KMS-11 (cell line): ENCODE data around the gene PGM3.
"Not testable (repeated sequence)": the region's sequence is repeated elsewhere in the genome, so short reads cannot be mapped to it uniquely, and the experiment has no call there.

Experiments
- H2AFZ ChIP-seq: fragments of 200-600 bp; sonication (generic); 2 replicates; pipeline ENCODE4 v1.6.1; 2016; ENCODE audit warnings: antibody characterized with exemption, mixed run types, low read depth
- H3K27ac ChIP-seq: fragments of 200-600 bp; sonication (generic); 2 replicates; pipeline ENCODE4 v1.6.1; 2016; ENCODE audit warnings: mild to moderate bottlenecking, mixed run types
- H3K27me3 ChIP-seq: fragments of 200-600 bp; sonication (generic); 2 replicates; pipeline ENCODE4 v1.6.1; 2017; ENCODE audit warnings: mild to moderate bottlenecking, low read depth, mixed run types, moderate library complexity; ENCODE audit not compliant: insufficient read depth
- H3K36me3 ChIP-seq: fragments of 200-600 bp; sonication (generic); 2 replicates; pipeline ENCODE4 v1.6.1; 2017; ENCODE audit warnings: mild to moderate bottlenecking, mixed run types; ENCODE audit not compliant: insufficient read depth
- H3K4me1 ChIP-seq: fragments of 200-600 bp; sonication (generic); 2 replicates; pipeline ENCODE4 v1.6.1; 2016; ENCODE audit warnings: mild to moderate bottlenecking, low read depth, mixed run types; ENCODE audit not compliant: poor library complexity, severe bottlenecking
- H3K4me2 ChIP-seq: fragments of 200-600 bp; sonication (generic); 2 replicates; pipeline ENCODE4 v1.7.0; 2016; ENCODE audit warnings: mild to moderate bottlenecking, mixed run types
- H3K4me3 ChIP-seq: fragments of 200-600 bp; sonication (generic); IDR thresholded peaks from 2 replicates; pipeline ENCODE4 v1.6.1; 2017; ENCODE audit warnings: low read depth, low read length, mixed read lengths; ENCODE audit not compliant: insufficient read depth
- H3K79me2 ChIP-seq: fragments of 200-600 bp; sonication (generic); 2 replicates; pipeline ENCODE4 v1.6.1; 2016; ENCODE audit warnings: low read depth, mixed run types; ENCODE audit not compliant: insufficient read depth
- H3K9ac ChIP-seq: fragments of 200-600 bp; sonication (generic); 2 replicates; pipeline ENCODE4 v1.6.1; 2016; ENCODE audit warnings: mild to moderate bottlenecking, mixed run types
- H4K20me1 ChIP-seq: fragments of 200-600 bp; sonication (generic); 2 replicates; pipeline ENCODE4 v1.6.1; 2016; ENCODE audit warnings: mild to moderate bottlenecking, mixed run types; ENCODE audit not compliant: insufficient read depth
- TF ChIP-seq, protein P1 (sequence below): fragments of 200-600 bp; sonication (generic); conservative IDR thresholded peaks from 2 replicates; pipeline ENCODE4 v1.6.1; 2017; ENCODE audit warnings: low read depth, mild to moderate bottlenecking, antibody characterized with exemption, low read length, moderate library complexity, mixed read lengths

PGM3 gene

GRCh38 chr6:83198486-83199172, 5.6 kb upstream of the PGM3 start:
- Histone ChIP-seq H3K4me3 (no peak overlapping the region), H3K36me3 (no peaks in the 10 kb centered on the region), H4K20me1 (no peaks in the 10 kb centered on the region), H3K79me2 (no peaks in the 10 kb centered on the region), H3K4me1 (peaks cover 5% of the 10 kb centered on the region), H3K27me3 (no peaks in the 10 kb centered on the region), H3K27ac (no peak overlapping the region), H3K4me2 (no peak overlapping the region), H2AFZ (no peak overlapping the region), H3K9ac (no peak overlapping the region)
- TF ChIP-seq, protein P1, sequence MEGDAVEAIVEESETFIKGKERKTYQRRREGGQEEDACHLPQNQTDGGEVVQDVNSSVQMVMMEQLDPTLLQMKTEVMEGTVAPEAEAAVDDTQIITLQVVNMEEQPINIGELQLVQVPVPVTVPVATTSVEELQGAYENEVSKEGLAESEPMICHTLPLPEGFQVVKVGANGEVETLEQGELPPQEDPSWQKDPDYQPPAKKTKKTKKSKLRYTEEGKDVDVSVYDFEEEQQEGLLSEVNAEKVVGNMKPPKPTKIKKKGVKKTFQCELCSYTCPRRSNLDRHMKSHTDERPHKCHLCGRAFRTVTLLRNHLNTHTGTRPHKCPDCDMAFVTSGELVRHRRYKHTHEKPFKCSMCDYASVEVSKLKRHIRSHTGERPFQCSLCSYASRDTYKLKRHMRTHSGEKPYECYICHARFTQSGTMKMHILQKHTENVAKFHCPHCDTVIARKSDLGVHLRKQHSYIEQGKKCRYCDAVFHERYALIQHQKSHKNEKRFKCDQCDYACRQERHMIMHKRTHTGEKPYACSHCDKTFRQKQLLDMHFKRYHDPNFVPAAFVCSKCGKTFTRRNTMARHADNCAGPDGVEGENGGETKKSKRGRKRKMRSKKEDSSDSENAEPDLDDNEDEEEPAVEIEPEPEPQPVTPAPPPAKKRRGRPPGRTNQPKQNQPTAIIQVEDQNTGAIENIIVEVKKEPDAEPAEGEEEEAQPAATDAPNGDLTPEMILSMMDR, result no peak

GRCh38 chr6:83193747-83194566, 892 bp upstream of the PGM3 start:
- H3K9ac ChIP-seq, result peak overlapping the region; percentile 51; the same call in 1 of the 2 replicates
- no peaks in the 10 kb centered on the region for H3K27me3 ChIP-seq
- no peaks in the 10 kb centered on the region for H3K36me3 ChIP-seq
- H2AFZ ChIP-seq, result peak overlapping the region; percentile 71
- no peak overlapping the region for H3K27ac ChIP-seq
- TF ChIP-seq, protein P1, result no peak
- peak overlapping the region; percentile 57 for H3K4me2 ChIP-seq
- no peak overlapping the region for H3K4me3 ChIP-seq
- no peaks in the 10 kb centered on the region for H3K79me2 ChIP-seq
- no peaks in the 10 kb centered on the region for H4K20me1 ChIP-seq
- peaks cover 5% of the 10 kb centered on the region for H3K4me1 ChIP-seq

DNA sequence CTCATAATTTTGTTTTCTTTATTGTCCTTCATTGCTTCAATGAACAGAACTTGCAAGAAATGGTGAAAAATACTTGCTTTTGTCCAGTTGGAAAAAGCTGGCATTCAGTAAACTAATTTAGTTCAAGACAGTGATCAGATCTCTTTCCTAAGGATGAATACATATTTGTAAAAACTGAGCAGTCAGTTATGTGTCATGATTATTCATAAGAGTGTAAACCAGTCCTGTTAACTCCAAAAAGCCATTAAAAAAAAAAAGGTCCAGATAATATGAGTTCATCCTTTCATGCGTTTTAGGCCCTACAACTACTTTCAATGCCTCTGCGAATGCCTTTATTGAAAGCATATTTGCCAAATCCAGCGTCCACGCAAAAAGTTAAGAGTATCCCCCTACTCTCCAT, 609 bp downstream of the PGM3 start:
- no peak overlapping the region for H3K4me3 ChIP-seq
- H3K4me2 ChIP-seq, result peak overlapping the region; percentile 71
- H3K36me3 ChIP-seq, result no peaks in the 10 kb centered on the region
- H3K27me3 ChIP-seq, result no peaks in the 10 kb centered on the region
- peak overlapping the region; percentile 51; the same call in 1 of the 2 replicates for H3K9ac ChIP-seq
- peak overlapping the region; percentile 71 for H2AFZ ChIP-seq
- H4K20me1 ChIP-seq, result no peaks in the 10 kb centered on the region
- H3K4me1 ChIP-seq, result peaks cover 5% of the 10 kb centered on the region
- no peak overlapping the region for H3K27ac ChIP-seq
- H3K79me2 ChIP-seq, result no peaks in the 10 kb centered on the region
- TF ChIP-seq, protein P1, result no peak

- H3K9ac ChIP-seq, result not testable (repeated sequence)
Measured at GRCh38 chr6:83191974-83192373, 1.1 kb downstream of the PGM3 start.

More at GRCh38 chr6:83191974-83192373, 1.1 kb downstream of the PGM3 start:
- not testable (repeated sequence) for H3K4me3 ChIP-seq, H2AFZ ChIP-seq, H3K36me3 ChIP-seq, H4K20me1 ChIP-seq, H3K79me2 ChIP-seq, H3K27me3 ChIP-seq, H3K27ac ChIP-seq, H3K4me1 ChIP-seq
- peak overlapping the region; percentile 71; the same call in 1 of the 2 replicates for H3K4me2 ChIP-seq
